HG03108 (cell line): ENCODE results near the gene PRMT7.

Experiments
- ATAC-seq: cut with Tn5 transposase; IDR thresholded peaks from one replicate; pipeline ENCODE4 v1.9.1; 2021; ENCODE audit warnings: moderate library complexity; ENCODE audit not compliant: unreplicated experiment

PRMT7 gene

DNA sequence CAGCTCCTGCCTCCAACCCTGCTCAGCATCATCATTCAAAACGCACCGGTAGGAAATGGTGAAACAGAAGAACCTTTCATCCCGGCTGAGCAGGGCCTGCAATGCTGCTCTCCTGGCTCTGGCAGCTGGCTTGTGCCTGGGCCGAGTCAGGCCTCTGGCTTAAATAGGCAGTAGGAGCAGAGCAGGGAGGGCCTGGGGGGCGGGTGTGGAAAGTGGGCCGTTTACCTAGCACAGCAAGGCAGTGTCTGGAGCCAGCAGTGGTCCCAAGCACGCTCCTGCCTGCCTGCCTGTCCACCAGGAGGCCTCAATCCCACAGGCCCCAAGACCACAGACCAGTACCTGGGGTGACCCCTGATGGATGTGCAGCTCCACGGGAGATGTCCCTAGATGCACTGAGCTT lies 78.2 kb downstream of the PRMT7 start:
- ATAC-seq: no peak

DNA sequence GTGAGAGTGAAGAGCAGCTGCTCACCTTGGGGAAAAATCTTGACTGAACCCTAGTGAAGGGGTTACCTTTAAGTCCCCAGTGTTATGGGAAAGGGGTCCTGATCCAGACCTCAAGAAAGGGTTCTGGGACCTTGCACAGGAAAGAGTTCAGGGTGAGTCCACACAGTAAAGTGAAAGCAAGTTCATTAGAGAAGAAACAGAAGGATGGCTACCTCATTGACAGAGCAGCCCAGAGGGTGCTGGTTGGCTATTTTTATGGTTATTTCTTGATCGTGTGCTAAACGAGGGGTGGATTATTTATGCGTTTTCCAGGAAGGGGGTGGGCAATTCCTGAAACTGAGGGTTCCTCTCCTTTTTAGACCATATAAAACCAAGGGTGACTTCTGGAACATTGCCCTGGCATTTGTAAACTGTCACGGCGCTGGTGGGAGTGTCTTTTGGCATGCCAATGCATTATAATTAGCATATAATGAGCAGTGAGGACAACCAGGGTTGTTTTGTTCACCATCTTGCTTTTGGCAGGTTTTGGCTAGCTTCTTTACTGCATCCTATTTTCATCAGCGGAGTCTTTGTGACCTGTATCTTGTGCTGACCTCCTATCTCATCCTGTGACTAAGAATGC lies 79.0 kb downstream of the PRMT7 start:
- no peak for ATAC-seq

DNA sequence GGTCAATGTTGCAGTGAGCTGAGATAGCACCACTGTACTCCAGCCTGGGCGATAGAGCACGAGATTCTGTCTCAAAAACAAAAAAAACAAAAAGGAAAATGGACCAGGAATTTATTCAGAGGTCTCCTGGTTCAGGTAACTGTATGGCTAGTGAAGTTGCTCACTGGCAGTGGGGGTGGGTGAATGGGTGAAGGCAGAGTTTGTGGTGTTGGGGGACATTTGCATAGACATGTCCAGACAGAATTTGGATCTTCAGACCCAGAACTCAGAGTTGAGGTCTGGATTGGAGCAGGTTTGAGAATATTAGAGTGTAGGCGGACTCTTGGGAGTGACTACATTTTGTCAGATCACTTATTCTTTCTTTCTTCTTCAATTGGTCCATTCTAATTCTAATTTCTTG lies 82.5 kb downstream of the PRMT7 start:
- no peak for ATAC-seq

DNA sequence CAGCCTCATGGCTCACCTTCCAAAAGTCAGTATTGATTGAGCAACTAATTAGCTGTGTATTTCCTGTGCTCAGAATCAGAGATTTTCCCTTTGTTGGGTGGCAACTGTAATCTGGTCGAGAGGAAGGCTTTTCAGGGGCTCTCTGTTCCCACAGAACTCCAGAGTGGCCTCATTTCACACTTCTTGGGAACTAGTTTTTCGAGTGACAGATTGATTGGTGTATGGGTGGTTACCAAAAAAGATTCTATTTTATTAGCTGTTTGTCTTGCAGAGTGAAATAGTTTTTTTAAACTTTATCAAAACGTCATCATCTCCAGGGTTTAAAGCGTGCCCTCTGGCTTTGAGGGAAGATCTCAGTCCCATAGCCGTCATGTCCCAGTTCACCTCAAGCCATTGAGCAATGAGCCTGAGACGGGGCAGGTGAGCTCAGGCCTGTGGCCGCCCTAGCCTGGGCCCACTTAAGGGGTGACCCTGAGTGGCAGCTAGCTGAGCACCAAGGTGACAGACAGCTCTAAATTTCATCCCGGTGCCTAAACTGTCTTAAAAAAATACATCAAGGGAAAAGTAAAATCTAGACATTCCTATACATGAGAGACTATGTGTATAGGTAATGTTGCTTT lies 84.5 kb downstream of the PRMT7 start:
- no peak for ATAC-seq

DNA sequence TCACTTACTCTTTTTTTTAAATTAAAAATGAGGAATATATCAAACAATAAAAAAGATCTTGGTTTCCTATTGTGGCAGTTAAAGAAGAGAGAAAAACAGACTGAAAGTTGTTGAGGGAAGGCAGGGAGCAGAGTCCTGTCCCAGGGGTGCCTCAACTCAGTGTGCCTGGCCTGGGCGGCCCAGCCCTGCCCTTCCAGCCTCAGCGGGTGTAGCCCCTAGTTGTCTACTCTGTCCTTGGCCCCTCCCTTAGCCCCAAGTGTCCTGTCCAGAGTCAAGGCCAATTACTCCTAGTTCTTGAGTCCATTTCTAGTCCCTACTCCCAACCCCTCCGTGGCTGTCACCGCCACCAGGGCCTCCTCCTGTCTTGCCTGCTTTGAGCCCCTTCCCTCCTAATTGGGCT lies 85.0 kb downstream of the PRMT7 start:
- no peak for ATAC-seq

- ATAC-seq: no peak
These were observed 85.7 kb downstream of the PRMT7 start for GRCh38 chr16:68396481-68396880.

GRCh38 chr16:68397710-68398201 lies 86.9 kb downstream of the PRMT7 start:
- ATAC-seq: no peak

DNA sequence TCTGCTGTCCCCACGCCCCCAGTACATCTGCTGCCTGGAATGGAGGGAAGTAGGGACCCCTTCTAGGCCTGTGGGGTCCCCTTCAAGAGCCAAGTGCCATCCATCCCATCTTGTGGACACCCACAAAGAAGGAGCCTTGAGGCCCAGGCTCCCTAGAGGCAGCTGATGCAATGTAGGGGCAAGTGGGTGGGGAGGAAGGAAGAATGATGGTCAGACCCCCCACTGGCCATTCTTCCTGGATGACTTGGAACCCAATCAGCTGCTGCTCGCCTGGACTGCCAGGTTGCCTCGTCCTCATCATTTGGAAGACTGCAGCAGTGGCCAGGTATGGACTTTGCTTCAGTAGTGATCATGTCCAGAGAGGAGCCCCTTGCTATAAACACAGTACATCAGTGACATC lies 88.6 kb downstream of the PRMT7 start:
- no peak for ATAC-seq

DNA sequence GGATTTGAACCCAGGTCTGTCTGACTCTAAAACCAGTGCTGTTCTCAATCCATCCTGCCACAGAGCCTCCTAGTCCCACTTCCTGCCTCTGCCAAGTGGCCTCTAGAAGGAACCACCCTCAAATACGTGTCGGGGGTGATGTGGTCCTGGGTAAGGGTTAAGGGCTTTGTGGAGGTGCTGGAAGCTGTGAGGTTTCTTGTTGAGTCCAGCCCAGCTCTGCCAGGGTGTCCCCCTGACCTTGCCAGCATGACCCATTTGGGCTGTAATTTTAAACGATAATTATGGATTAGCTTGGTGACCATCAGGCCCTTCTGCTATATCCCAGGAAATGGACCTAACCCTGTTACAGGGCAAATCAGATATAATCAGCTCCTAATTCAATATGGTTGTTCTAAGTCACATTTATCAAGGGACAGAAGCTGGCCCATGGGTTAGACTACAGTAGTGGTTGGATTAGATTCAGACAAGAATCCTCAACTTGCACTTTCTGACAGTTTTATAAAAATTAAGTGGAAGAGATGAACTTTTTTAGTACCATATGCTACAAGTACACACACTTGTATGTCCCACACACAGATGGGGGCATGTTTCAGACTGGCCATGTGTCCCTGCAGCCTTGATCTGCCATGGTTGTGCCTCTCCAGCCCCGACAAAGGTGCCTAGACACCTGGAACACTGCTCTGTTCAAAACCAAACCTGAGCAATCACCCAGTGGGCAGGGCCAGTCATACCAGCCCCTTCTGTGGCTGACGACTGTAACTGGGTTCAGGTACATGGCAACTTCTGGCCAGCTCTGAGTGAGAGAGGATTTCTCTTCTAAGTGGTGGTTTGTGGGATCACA lies 89.5 kb downstream of the PRMT7 start:
- ATAC-seq: no peak

DNA sequence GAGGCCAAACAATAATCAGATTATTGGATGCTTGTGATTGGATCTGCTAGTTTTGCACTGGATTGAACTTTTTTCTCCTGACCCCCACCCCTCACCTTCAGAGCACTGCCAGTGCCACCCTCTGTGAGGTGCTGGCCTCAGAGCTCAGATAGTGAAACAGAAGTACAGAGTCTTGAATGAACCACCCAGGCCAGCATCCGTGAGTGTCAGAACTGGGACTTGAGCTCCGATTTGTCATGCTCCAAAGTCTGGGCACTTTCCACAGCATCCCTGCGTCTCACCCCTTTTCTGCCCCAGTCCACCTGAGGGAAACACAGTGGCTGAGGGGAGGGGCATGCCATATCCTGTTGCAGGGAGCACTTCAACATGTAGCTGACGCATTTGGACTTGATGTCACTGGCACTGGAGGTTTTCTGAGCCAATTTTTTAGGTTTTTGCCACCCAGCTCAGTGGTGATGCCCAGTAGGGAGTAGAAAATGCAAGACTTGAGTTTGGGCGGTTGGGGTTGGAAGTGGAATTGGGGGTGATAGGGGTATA lies 90.2 kb downstream of the PRMT7 start:
- ATAC-seq: no peak

DNA sequence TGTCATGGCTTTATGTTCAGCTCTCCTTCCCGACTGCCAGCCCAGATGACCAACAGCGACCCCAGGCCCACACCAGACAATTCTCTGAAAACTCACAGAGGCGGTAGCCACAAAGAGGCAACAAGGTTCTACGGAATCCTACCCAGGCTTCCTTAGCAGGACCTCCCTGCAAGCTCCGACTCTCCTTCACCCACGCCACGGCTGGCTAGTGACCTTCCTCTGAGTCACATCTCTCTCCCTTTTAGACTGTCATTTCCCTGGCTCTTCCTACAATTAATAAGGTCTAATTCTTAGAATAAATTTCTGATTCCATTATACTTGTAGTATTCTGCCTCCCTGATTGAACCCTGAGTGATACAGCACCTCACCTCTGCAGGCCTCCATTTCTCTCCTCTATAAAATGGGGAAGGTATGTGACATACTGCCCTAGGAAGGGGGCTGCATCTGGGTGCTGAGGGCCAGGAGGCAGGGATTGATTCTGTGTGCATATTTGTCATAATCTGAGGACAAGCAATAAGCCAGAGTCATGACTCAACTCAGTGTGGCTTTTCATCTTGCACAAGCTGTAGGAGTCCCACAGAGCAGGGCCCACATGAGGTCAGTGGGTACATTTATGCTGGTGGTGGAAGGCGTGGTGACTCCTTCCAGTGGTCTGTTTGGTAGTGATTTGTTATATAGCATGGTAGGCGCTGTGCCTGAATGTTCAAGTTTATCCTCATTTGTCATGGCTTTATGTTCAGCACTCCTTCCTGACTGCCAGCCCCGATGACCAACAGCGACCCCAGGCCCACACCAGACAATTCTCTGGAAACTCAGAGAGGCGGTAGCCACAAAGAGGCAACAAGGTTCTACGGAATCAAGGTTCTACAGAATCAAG lies 91.3 kb downstream of the PRMT7 start:
- ATAC-seq: no peak

DNA sequence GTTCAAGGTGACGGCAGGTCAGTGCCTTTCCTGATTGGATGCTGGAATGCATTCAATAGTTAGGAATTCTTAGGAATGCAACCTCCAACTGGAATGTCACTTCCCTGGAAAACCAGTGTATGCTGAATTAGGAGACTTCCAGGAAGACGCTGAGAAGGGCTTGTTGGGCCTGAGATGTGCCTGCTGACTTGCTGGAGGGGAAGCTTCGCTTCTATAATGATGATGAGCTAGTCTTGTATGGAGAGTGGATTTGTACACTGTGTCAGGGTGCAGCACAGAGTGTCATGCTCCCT lies 91.9 kb downstream of the PRMT7 start:
- ATAC-seq: no peak

DNA sequence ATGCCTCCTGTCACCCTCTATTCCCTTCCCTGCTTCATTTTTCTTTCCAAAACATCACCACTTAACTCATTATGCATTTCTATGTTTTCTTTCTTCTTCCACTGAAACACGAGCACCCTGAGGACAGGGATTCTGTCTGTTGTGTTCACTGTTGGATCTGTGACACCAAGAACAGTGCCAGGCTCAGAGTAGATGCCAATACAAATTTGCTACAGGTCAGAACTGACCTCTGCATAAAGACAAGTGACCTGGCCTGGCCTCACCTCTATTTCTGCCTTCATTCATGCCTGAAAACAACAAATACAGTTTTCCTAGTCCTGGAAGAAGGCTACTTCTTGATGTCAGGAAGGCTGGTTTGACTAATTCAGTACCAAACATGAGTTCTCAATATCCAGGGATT lies 92.4 kb downstream of the PRMT7 start:
- no peak for ATAC-seq

- no peak for ATAC-seq
These were observed 92.9 kb downstream of the PRMT7 start for GRCh38 chr16:68403704-68404103.

GRCh38 chr16:68404736-68405345 lies 94.0 kb downstream of the PRMT7 start:
- no peak for ATAC-seq

- no peak for ATAC-seq
These were observed 95.8 kb downstream of the PRMT7 start for GRCh38 chr16:68406458-68407152.
